Measurements from ENCODE around the gene TSSC4.

Gene TSSC4

GRCh38 chr11:2433106-2433925 is 32.8 kb downstream of the TSSC4 start:
- no peak for DNase-seq (ENCODE audit: low read depth)

- DNase-seq (ENCODE audit: low read depth), result no peak
Measured at GRCh38 chr11:2434008-2434407, 33.5 kb downstream of the TSSC4 start.

- no peak for DNase-seq (ENCODE audit: low read depth)
Measured at GRCh38 chr11:2434506-2435255, 34.1 kb downstream of the TSSC4 start.

GRCh38 chr11:2435288-2436012 is 34.9 kb downstream of the TSSC4 start:
- no peak for DNase-seq (ENCODE audit: low read depth)

- DNase-seq (ENCODE audit: low read depth), result no peak
Measured at GRCh38 chr11:2436013-2436520, 35.5 kb downstream of the TSSC4 start.

- no peak for DNase-seq (ENCODE audit: low read depth)
Measured at GRCh38 chr11:2436521-2437031, 36.0 kb downstream of the TSSC4 start.

- DNase-seq (ENCODE audit: low read depth), result no peak
Measured at GRCh38 chr11:2437516-2437915, 37.0 kb downstream of the TSSC4 start.

GRCh38 chr11:2439820-2440219 is 39.3 kb downstream of the TSSC4 start:
- no peak for DNase-seq (ENCODE audit: low read depth)

GRCh38 chr11:2440646-2441045 is 40.1 kb downstream of the TSSC4 start:
- DNase-seq (ENCODE audit: low read depth), result no peak

- no peak for DNase-seq (ENCODE audit: low read depth)
Measured at GRCh38 chr11:2441171-2441570, 40.6 kb downstream of the TSSC4 start.

- DNase-seq (ENCODE audit: low read depth), result peak; percentile 35
Measured at GRCh38 chr11:2442589-2442988, 42.0 kb downstream of the TSSC4 start.

- DNase-seq (ENCODE audit: low read depth), result no peak
Measured at GRCh38 chr11:2443406-2443805, 42.9 kb downstream of the TSSC4 start.

GRCh38 chr11:2443881-2444820 is 43.6 kb downstream of the TSSC4 start, which contains the start of gene TRPM5:
Gene TRPM5, minus strand, starts transcription at chr11:2444514. Its CDS starts 21,478 bp downstream, at chr11:2423036.
- DNase-seq (ENCODE audit: low read depth), result peak; percentile 60

GRCh38 chr11:2444821-2445745 is 44.5 kb downstream of the TSSC4 start, which contains the start of gene KCNQ1:
Gene KCNQ1, plus strand, starts transcription at chr11:2445008. Its CDS starts 91 bp downstream, at chr11:2445099.
- DNase-seq (ENCODE audit: low read depth), result no peak

GRCh38 chr11:2445746-2446551 is 45.4 kb downstream of the TSSC4 start:
- no peak for DNase-seq (ENCODE audit: low read depth)

- DNase-seq (ENCODE audit: low read depth), result no peak
Measured at GRCh38 chr11:2446590-2447252, 46.2 kb downstream of the TSSC4 start.

- DNase-seq (ENCODE audit: low read depth), result no peak
Measured at GRCh38 chr11:2447253-2447950, 46.9 kb downstream of the TSSC4 start.
